ENCODE results near the gene PCOLCE2.

DNA sequence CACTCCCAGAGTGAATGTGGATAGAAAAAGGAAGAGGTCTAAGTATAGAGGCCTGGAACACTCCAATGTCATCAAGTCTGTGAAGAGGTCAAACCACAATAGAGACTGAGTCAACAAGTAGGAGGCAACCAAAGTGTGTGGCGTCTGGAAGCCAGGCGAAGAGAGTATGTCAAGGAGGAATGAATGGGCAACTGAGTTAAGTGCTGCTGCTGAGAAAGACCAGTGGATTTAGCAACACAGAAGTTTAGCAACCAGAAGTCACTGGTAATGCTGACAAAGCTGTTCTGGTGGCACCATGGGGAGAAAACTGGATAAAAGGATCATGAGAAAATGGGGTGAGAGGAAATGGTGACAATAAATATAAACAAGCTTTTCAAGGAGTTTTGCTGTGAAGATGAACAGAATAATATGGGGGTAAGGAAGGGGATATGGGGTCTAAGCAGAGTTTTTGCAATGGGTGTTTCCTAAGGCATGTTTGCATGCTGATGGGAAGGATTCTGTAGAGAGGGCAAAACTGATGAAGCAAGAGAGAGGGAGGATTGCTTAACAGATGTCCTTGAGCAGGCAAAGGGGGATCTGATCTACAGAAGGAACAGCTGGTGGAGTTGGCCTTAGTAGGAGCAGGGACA lies 38.4 kb downstream of the PCOLCE2 start:
- TF ChIP-seq POLR2AphosphoS5 (IDR thresholded peaks at IDR 0.05; ENCODE audit: insufficient read depth, low read depth, low read length) (no peak), MYC (IDR thresholded peaks at IDR 0.05; ENCODE audit: low read depth, low read length) (no peak), POLR2A (IDR thresholded peaks at IDR 0.05; ENCODE audit: low read depth, low read length) (no peak), EZH2 (IDR thresholded peaks at IDR 0.05; ENCODE audit: borderline replicate concordance, low read depth, low read length, severe bottlenecking) (no peak), JUN (IDR thresholded peaks at IDR 0.05; ENCODE audit: borderline replicate concordance, insufficient read depth, insufficient read length, low read depth) (no peak), GATA2 (IDR thresholded peaks at IDR 0.05; ENCODE audit: insufficient read depth, insufficient read length, low read depth, low read length) (no peak), FOS (IDR thresholded peaks at IDR 0.05; ENCODE audit: borderline replicate concordance, insufficient read depth, low read length) (peak; percentile 12)
- TF ChIP-seq, protein P1, sequence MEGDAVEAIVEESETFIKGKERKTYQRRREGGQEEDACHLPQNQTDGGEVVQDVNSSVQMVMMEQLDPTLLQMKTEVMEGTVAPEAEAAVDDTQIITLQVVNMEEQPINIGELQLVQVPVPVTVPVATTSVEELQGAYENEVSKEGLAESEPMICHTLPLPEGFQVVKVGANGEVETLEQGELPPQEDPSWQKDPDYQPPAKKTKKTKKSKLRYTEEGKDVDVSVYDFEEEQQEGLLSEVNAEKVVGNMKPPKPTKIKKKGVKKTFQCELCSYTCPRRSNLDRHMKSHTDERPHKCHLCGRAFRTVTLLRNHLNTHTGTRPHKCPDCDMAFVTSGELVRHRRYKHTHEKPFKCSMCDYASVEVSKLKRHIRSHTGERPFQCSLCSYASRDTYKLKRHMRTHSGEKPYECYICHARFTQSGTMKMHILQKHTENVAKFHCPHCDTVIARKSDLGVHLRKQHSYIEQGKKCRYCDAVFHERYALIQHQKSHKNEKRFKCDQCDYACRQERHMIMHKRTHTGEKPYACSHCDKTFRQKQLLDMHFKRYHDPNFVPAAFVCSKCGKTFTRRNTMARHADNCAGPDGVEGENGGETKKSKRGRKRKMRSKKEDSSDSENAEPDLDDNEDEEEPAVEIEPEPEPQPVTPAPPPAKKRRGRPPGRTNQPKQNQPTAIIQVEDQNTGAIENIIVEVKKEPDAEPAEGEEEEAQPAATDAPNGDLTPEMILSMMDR (IDR thresholded peaks at IDR 0.05; ENCODE audit: extremely low read depth in 1 of 2, insufficient read depth in 1 of 2, low read depth in 1 of 2, low read length in 2 of 2) = no peak
- TF ChIP-seq, protein P2, sequence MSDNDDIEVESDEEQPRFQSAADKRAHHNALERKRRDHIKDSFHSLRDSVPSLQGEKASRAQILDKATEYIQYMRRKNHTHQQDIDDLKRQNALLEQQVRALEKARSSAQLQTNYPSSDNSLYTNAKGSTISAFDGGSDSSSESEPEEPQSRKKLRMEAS (IDR thresholded peaks at IDR 0.05; ENCODE audit: insufficient read depth, insufficient read length) = no peak

Measured in endothelial cell of umbilical vein (primary cell).